ENCODE data around the gene SIPA1. TPM values are rescaled to one million over a fixed set of nuclear protein-coding genes. Genes with fewer than 3 reads are reported as not detected.

SIPA1 gene
- total RNA-seq, 2 experiments from 2014 or later = 95.4 to 156 TPM

- H3K9me3 ChIP-seq (ENCODE audit: low read length) = no peaks in the 10 kb centered on the region
- peaks cover 26% of the 10 kb centered on the region; the same call in 1 of the 2 replicates for H3K36me3 ChIP-seq (ENCODE audit: insufficient read depth, low read length)
- ChIA-PET CTCF (ENCODE audit: unreplicated experiment) (interaction anchor here (0.6 to 1.1 kb wide), 2 partner anchors 16 to 17 kb away, joined by 3 to 4 read pairs; no protein-coding TSS in a partner anchor), POLR2A (interaction anchor here (1.2 kb wide), 1 partner anchor 9 kb away, joined by 3 read pairs; no protein-coding TSS in a partner anchor)
- intact Hi-C loops (cut with micrococcal nuclease; ENCODE audit: unreplicated experiment) = loop anchor here (1.0 kb wide), 1 partner anchor 52 kb away; no protein-coding TSS in a partner anchor
- H2AFZ ChIP-seq (ENCODE audit: low read length) = no peak overlapping the region
- DNase-seq (ENCODE audit: low spot score) = peak; percentile 53
- peaks cover 12% of the 10 kb centered on the region for H3K4me1 ChIP-seq (ENCODE audit: insufficient read depth, low read length, poor library complexity, severe bottlenecking)
- no peaks in the 10 kb centered on the region for H3K79me2 ChIP-seq (ENCODE audit: insufficient read depth, low read depth, low read length)
- TF ChIP-seq EZH2phosphoT487 (IDR thresholded peaks at IDR 0.05; ENCODE audit: borderline replicate concordance, low read depth, low read length) = no peak
- TF ChIP-seq, protein P1, sequence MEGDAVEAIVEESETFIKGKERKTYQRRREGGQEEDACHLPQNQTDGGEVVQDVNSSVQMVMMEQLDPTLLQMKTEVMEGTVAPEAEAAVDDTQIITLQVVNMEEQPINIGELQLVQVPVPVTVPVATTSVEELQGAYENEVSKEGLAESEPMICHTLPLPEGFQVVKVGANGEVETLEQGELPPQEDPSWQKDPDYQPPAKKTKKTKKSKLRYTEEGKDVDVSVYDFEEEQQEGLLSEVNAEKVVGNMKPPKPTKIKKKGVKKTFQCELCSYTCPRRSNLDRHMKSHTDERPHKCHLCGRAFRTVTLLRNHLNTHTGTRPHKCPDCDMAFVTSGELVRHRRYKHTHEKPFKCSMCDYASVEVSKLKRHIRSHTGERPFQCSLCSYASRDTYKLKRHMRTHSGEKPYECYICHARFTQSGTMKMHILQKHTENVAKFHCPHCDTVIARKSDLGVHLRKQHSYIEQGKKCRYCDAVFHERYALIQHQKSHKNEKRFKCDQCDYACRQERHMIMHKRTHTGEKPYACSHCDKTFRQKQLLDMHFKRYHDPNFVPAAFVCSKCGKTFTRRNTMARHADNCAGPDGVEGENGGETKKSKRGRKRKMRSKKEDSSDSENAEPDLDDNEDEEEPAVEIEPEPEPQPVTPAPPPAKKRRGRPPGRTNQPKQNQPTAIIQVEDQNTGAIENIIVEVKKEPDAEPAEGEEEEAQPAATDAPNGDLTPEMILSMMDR (conservative IDR thresholded peaks at IDR 0.05; ENCODE audit: low read length) = peak; percentile 79
- no TSS peak for BruUV-seq (replicated peaks)
- H3K4me3 ChIP-seq (ENCODE audit: low read depth, low read length, poor library complexity, severe bottlenecking) = no peak overlapping the region
- H3K4me2 ChIP-seq (ENCODE audit: low read length) = no peak overlapping the region
- no peak overlapping the region for H3K27ac ChIP-seq (ENCODE audit: low read depth, low read length, poor library complexity, severe bottlenecking)
- no peaks in the 10 kb centered on the region for H3K9me2 ChIP-seq (ENCODE audit: insufficient read depth, low read length)
- no peaks in the 10 kb centered on the region for H4K20me1 ChIP-seq (ENCODE audit: insufficient read depth, low read length)
Observed at GRCh38 chr11:65593518-65594414, 44.1 kb upstream of the SIPA1 start.

DNA sequence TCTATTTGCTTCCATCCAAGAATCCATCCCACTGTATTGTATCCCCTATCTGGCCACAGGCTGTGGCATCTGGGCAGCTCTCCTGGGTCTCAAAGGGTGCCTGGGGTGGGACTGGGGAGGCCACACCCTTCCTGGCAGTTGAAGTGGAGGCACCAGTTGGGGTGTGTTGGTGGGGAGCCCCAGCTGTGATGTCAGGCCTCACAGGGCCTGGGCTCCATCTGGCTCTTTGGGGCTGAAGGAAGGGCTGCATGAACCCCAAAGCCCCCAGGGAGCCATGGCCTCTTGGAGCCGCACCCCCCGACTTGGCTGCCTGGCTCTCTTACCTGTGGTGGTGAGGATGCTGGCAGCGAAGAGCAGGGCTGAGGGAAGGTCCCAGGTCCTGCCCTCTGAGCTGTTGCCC lies 42.8 kb upstream of the SIPA1 start:
- intact Hi-C loops (cut with micrococcal nuclease; ENCODE audit: unreplicated experiment) = no loop called here
- Histone ChIP-seq H3K36me3 (ENCODE audit: insufficient read depth, low read length) (peaks cover 25% of the 10 kb centered on the region; the same call in 1 of the 2 replicates), H3K9me2 (ENCODE audit: insufficient read depth, low read length) (no peaks in the 10 kb centered on the region), H3K4me1 (ENCODE audit: insufficient read depth, low read length, poor library complexity, severe bottlenecking) (no peaks in the 10 kb centered on the region), H3K9me3 (ENCODE audit: low read length) (no peaks in the 10 kb centered on the region), H3K79me2 (ENCODE audit: insufficient read depth, low read depth, low read length) (no peaks in the 10 kb centered on the region), H4K20me1 (ENCODE audit: insufficient read depth, low read length) (no peaks in the 10 kb centered on the region), H2AFZ (ENCODE audit: low read length) (no peak overlapping the region), H3K4me2 (ENCODE audit: low read length) (no peak overlapping the region), H3K27ac (ENCODE audit: low read depth, low read length, poor library complexity, severe bottlenecking) (no peak overlapping the region), H3K4me3 (ENCODE audit: low read depth, low read length, poor library complexity, severe bottlenecking) (no peak overlapping the region)
- no peak for TF ChIP-seq EZH2phosphoT487 (IDR thresholded peaks at IDR 0.05; ENCODE audit: borderline replicate concordance, low read depth, low read length)
- TF ChIP-seq, protein P1 (conservative IDR thresholded peaks at IDR 0.05; ENCODE audit: low read length) = no peak
- POLR2A ChIA-PET = no interaction called here
- DNase-seq (ENCODE audit: low spot score) = no peak
- CTCF ChIA-PET (ENCODE audit: unreplicated experiment) = no interaction called here
- no TSS peak for BruUV-seq (replicated peaks)
